Measurements from ENCODE around the gene FANCD2.
"Not testable (repeated sequence)": the region's sequence is repeated elsewhere in the genome, so short reads cannot be mapped to it uniquely, and the experiment has no call there.

The FANCD2 gene

GRCh38 chr3:10099041-10099440 is 72.8 kb downstream of the FANCD2 start:
- no peak for DNase-seq (ENCODE audit: low read depth, low spot score)

GRCh38 chr3:10106919-10107318 is 80.7 kb downstream of the FANCD2 start:
- no peak for DNase-seq (ENCODE audit: low read depth, low spot score)

DNA sequence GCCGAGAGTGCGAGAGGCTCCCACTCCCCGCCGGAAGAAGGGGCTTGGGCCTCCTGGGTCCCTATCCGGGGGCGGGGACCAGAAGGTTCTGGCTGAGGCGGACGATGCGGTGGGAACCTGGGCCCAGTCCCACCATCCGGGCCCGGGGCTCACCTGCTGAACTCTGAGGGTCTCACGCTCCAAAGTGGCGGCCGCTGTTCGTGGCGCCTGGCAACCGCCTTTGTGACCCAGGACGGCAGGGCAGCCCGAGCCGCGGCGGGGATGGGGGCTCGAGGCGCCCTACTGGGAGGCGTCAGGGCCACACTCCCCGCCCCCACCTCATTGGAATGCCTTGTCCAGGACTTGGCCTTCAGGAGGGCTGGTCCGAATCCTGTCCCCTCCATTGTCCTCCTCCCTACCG is 81.9 kb downstream of the FANCD2 start, which contains the start of gene FANCD2OS:
Gene FANCD2OS, minus strand, starts transcription at position 165 of the 400 bp plus-strand sequence. CDS start 3,481 bp downstream, outside the sequence.
- DNase-seq (ENCODE audit: low read depth, low spot score): no peak

DNA sequence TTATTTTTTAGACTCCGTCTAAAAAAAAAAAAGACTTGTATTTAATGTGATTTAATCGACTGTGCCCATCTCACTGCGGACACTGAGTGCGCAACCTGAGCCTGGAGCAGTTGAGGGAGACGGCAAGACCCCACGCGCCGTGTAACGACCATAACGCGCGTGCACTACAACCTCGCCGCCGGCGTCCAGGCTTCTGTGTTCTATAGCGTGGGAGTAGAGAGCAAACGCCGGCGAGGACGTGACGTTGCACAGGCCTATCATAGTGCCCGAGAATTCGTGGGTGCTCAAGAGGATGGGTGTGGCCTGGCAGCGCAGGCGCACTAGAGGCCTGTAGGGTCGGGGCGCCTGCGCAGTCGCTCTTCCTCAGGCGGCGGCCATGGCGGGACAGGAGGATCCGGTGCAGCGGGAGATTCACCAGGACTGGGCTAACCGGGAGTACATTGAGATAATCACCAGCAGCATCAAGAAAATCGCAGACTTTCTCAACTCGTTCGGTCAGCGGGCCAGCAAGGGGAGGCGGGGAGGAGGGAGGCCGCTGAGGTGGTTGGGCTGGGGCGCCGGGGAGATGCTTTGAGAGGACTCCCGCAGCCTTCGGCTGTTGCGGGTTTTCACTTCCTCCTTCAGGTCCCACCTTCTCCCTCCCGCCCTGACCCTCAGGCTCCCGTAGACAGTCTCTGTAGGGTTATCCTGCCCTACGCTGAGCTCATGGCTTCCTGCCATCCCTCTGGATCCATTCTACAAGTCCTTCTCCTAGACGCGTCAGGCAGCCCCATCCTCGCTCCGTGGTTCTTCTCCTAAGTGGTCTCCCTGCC is 89.3 kb downstream of the FANCD2 start, which contains the start of gene BRK1:
Gene BRK1, plus strand, starts transcription at position 350 of the 812 bp plus-strand sequence. Its CDS starts 27 bp downstream, at position 377.
- DNase-seq (ENCODE audit: low read depth, low spot score): peak; percentile 94

DNA sequence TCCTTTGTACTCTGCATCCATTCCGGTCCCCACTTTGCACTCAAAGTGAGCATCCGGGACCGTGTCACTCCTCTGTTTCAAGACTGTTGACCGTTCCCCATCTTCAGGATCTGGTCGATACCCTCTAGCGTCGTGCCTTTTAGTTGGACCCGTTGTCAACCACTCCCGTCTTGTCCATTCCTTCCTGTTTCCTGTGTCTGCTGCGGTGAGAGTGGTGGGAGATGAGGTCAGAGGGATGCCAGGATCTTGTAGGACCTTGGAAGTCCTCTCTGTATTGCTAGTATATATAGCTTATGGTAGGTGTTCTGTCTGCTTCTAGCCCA is 89.9 kb downstream of the FANCD2 start:
- DNase-seq (ENCODE audit: low read depth, low spot score): peak; percentile 33

- DNase-seq (ENCODE audit: low read depth, low spot score): no peak
Measured at GRCh38 chr3:10116928-10117327, 90.7 kb downstream of the FANCD2 start.

DNA sequence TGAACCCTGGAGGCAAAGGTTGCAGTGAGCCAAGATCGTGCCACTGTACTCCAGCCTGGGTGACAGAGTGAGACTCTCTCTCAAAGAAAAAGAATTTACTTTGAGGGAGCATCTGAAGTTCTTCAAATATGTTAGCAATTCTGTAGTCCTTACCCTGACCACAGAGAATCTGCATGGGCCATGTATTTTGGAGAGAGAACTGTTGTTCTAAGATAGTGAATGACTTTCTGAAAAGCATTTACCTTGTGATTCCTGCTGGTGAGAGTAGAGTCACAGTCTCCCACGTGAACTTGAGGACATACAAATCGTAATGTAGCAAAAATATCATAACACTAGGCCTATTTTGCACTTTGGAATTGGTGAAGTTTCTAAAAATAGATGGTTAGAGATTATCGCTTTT is 93.1 kb downstream of the FANCD2 start:
- DNase-seq (ENCODE audit: low read depth, low spot score): no peak

GRCh38 chr3:10121064-10121463 is 94.8 kb downstream of the FANCD2 start:
- DNase-seq (ENCODE audit: low read depth, low spot score): no peak

DNA sequence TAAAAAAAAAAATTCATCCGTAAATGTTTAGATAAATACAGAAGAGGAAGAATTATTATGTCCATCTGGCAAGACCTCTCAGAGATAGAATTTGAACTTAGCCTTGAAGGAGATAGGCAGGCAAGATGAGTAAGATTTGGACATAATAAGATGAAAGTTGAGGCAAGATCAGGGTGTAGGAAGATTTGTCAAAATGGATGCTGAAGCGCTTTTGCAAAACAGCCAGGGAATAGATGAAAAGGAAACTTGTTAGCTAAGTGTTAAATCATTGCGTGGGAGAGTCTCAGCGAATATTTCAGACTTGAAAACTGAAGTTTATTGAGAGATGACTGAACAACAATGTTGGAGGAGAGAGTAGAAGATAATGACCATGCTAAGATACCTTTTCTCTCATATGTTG is 96.5 kb downstream of the FANCD2 start:
- no peak for DNase-seq (ENCODE audit: low read depth, low spot score)

DNA sequence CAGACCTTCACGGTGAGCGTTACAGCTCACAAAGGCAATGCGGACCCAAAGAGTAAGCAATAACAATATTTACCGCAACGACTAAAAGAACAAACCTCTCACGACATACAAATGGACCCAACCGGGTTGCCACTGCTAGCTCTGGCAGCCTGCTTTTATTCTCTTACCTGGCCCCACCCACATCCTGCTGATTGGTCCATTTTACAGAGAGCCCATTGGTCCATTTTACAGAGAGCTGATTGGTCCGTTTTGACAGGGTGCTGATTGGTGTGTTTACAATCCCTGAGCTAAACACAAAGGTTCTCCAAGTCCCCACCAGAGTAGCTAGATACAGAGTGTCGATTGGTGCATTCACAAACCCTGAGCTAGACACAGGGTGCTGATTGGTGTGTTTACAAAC is 109.6 kb downstream of the FANCD2 start:
- not testable (repeated sequence) for DNase-seq (ENCODE audit: low read depth, low spot score)

DNA sequence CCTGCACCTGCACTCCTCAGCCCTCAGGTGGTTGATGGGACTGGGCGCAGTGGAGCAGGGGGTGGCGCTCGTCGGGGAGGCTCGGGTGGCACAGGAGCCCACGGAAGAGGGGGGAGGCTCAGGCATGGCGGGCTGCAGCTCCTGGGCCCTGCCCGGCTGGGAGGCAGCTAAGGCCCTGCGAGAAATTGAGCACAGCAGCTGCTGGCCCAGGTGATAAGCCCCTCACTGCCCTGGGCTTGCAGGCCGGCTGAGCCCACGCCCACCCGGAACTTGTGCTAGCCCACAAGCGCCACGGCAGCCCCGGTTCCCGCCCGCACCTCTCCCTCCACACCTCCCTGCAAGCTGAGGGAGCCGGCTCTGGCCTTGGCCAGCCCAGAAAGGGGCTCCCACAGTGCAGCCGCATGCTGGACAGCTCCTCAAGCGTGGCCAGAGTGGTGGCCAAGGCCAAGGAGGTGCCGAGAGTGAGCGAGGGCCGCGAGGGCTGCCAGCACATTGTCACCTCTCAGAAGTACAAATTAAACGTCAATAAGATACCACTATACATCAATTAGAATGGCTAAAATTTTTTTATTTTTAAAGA is 110.3 kb downstream of the FANCD2 start:
- no peak for DNase-seq (ENCODE audit: low read depth, low spot score)

DNA sequence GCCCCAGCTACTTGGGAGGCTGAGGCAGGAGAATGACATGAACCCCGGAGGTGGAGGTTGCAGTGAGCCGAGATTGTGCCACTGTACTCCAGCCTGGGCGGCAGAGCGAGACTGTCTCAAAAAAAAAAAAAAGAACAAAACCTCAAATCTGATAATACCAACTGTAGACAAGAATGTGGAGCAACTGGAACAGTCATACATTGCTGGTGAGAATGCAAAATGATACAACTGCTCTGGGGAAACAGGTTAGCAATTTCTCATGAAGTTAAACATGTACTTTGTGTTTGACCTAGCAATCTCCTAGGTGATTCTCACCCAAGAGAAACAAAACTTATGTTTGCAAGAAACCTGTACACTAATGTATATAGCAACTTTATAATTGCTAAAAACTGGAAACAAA is 110.9 kb downstream of the FANCD2 start:
- DNase-seq (ENCODE audit: low read depth, low spot score): no peak

DNA sequence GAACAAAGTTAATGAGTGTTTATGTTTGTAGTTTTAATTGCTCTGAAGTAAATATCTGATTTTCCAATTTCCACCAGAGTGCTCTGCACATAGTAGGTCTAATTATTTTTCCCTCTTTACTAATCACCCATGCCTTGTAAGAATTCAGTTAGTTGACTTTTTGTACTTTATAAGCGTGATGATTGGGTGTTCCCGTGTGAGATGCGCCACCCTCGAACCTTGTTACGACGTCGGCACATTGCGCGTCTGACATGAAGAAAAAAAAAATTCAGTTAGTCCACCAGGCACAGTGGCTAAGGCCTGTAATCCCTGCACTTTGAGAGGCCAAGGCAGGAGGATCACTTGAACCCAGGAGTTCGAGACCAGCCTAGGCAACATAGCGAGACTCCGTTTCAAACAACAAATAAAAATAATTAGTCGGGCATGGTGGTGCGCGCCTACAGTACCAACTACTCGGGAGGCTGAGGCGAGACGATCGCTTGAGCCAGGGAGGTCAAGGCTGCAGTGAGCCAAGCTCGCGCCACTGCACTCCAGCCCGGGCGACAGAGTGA is 114.8 kb downstream of the FANCD2 start:
- DNase-seq (ENCODE audit: low read depth, low spot score): no peak

- DNase-seq (ENCODE audit: low read depth, low spot score): peak; percentile 47
Measured at GRCh38 chr3:10142707-10143560, 116.7 kb downstream of the FANCD2 start.

- no peak for DNase-seq (ENCODE audit: low read depth, low spot score)
Measured at GRCh38 chr3:10145685-10146084, 119.4 kb downstream of the FANCD2 start.

DNA sequence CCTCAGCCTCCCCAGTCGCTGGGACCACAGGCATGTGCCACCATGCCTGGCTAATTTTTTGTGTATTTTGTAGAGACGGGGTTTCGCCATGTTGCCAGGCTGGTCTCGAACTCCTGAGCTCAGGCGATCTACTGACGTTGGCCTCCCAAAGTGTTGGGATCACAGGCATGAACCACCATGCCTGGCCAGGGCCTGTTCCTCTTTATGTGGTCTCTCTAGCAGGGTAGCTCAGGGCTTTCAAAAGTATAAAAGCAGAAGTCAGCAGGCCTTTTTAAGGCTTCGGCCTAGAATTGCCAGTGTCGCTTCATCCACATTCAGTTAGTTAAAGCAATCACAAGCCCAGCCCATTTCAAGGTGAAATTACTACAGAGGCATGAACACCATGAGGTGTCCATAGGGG is 123.0 kb downstream of the FANCD2 start:
- DNase-seq (ENCODE audit: low read depth, low spot score): no peak

DNA sequence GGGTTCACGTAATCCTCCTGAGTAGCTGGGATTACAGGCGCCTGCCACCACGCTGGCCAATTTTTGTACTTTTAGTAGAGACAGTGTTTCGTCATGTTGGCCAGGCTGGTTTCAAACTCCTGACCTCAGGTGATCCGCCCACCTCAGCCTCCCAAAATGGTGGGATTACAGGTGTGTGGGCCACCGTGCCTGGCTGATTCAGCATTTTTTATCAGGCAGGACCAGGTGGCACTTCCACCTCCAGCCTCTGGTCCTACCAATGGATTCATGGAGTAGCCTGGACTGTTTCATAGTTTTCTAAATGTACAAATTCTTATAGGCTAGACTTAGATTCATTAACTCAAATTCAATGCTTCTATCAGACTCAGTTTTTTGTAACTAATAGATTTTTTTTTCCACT is 124.8 kb downstream of the FANCD2 start:
- no peak for DNase-seq (ENCODE audit: low read depth, low spot score)
